HEK293 (cell line): ENCODE results near the gene COX8A.
A peak's percentile ranks its signal among the peaks of the same experiment; 100 is the strongest.

Experiments
- CTCF ChIA-PET: fragments of 350-600 bp; formaldehyde crosslinking; extraction: SDS; loops from one replicate; lab custom pipeline; 2021; ENCODE audit warnings: antibody characterized with exemption; lab: Yijun Ruan, JAX
- POLR2A ChIA-PET: fragments of 300-600 bp; formaldehyde crosslinking; extraction: SDS; loops from one replicate; lab custom pipeline; 2020; ENCODE audit warnings: antibody characterized with exemption, inconsistent platforms; lab: Yijun Ruan, JAX
- H3K27ac ChIP-seq: fragments of 200-500 bp; sonication (Bioruptor generic); 2 replicates; pipeline ENCODE4 v1.5.1; 2014; ENCODE audit warnings: low read depth, low read length, control low read depth, inconsistent platforms; ENCODE audit errors: extremely low read depth
- H3K36me3 ChIP-seq, 2 experiments: fragments of 200-500 bp in 1 of 2; sonication (Bioruptor generic) in 1 of 2; 1 replicate in 1 of 2; 2 replicates in 1 of 2; pipeline ENCODE4 v1.5.1; 2014 to 2017; ENCODE audit warnings: inconsistent platforms in 2 of 2, low read length in 2 of 2; ENCODE audit not compliant: control insufficient read depth in 2 of 2, insufficient read depth in 1 of 2
- H3K4me1 ChIP-seq: fragments of 200-500 bp; sonication (Bioruptor generic); 2 replicates; pipeline ENCODE4 v1.5.1; 2014; ENCODE audit warnings: mild to moderate bottlenecking, low read length, inconsistent platforms; ENCODE audit not compliant: control insufficient read depth, insufficient read depth
- H3K4me3 ChIP-seq: 2 replicates; pipeline ENCODE4 v1.5.1; 2011; ENCODE audit warnings: low read depth, mild to moderate bottlenecking, control low read depth, low read length, moderate library complexity
- H3K9me3 ChIP-seq: fragments of 200-500 bp; sonication (Bioruptor generic); 2 replicates; pipeline ENCODE4 v1.5.1; 2014; ENCODE audit warnings: low read depth, low read length, inconsistent platforms; ENCODE audit not compliant: control insufficient read depth, insufficient read depth
- GLIS1 ChIP-seq: fragments of 450-650 bp; formaldehyde crosslinking; IDR thresholded peaks from 2 replicates; pipeline ENCODE4 v1.5.1; 2016; ENCODE audit warnings: missing biosample characterization, missing genetic modification characterization
- HOXC10 ChIP-seq: sonication (generic); formaldehyde crosslinking; IDR thresholded peaks from 2 replicates; pipeline ENCODE4 v1.8.1; 2023; ENCODE audit warnings: mild to moderate bottlenecking, missing genetic modification reagents
- KLF1 ChIP-seq: fragments of 450-650 bp; formaldehyde crosslinking; IDR thresholded peaks from 2 replicates; pipeline ENCODE4 v1.5.1; 2016; ENCODE audit warnings: missing biosample characterization, missing genetic modification characterization
- KLF9 ChIP-seq: fragments of 450-650 bp; formaldehyde crosslinking; IDR thresholded peaks from 2 replicates; pipeline ENCODE4 v1.5.1; 2016; ENCODE audit warnings: missing biosample characterization, missing genetic modification characterization, low read depth
- RBAK ChIP-seq: fragments of 450-650 bp; formaldehyde crosslinking; IDR thresholded peaks from 2 replicates; pipeline ENCODE4 v1.5.1; 2016; ENCODE audit warnings: missing biosample characterization, missing genetic modification characterization
- SALL2 ChIP-seq: fragments of 450-650 bp; formaldehyde crosslinking; IDR thresholded peaks from 2 replicates; pipeline ENCODE4 v1.5.0; 2017; ENCODE audit warnings: missing biosample characterization, mild to moderate bottlenecking, missing genetic modification characterization, borderline replicate concordance
- SP3 ChIP-seq: fragments of 450-650 bp; formaldehyde crosslinking; IDR thresholded peaks from 2 replicates; pipeline ENCODE4 v1.5.1; 2016; ENCODE audit warnings: missing biosample characterization, missing genetic modification characterization
- ZBTB20 ChIP-seq: fragments of 450-650 bp; formaldehyde crosslinking; IDR thresholded peaks from 2 replicates; pipeline ENCODE4 v1.5.1; 2016; ENCODE audit warnings: missing biosample characterization, missing genetic modification characterization
- ZFP3 ChIP-seq: fragments of 450-650 bp; formaldehyde crosslinking; IDR thresholded peaks from 2 replicates; pipeline ENCODE4 v1.5.1; 2016; ENCODE audit warnings: low read depth, missing biosample characterization, missing genetic modification characterization
- ZNF121 ChIP-seq: fragments of 450-650 bp; formaldehyde crosslinking; IDR thresholded peaks from 2 replicates; pipeline ENCODE4 v1.5.1; 2016; ENCODE audit warnings: missing biosample characterization, missing genetic modification characterization
- ZNF146 ChIP-seq: fragments of 450-650 bp; formaldehyde crosslinking; IDR thresholded peaks from 2 replicates; pipeline ENCODE4 v1.5.1; 2016; ENCODE audit warnings: missing biosample characterization, missing genetic modification characterization
- ZNF24 ChIP-seq: fragments of 450-650 bp; formaldehyde crosslinking; IDR thresholded peaks from 2 replicates; pipeline ENCODE4 v1.5.1; 2016; ENCODE audit warnings: missing biosample characterization, missing genetic modification characterization
- ZNF311 ChIP-seq: fragments of 450-650 bp; formaldehyde crosslinking; IDR thresholded peaks from 2 replicates; pipeline ENCODE4 v1.5.1; 2017; ENCODE audit warnings: missing biosample characterization, missing genetic modification characterization, borderline replicate concordance
- ZNF354C ChIP-seq: fragments of 450-650 bp; formaldehyde crosslinking; IDR thresholded peaks from 2 replicates; pipeline ENCODE4 v1.5.1; 2016; ENCODE audit warnings: missing biosample characterization, missing genetic modification characterization, low read depth, borderline replicate concordance
- ZNF423 ChIP-seq: fragments of 450-650 bp; formaldehyde crosslinking; IDR thresholded peaks from 2 replicates; pipeline ENCODE4 v1.5.1; 2016; ENCODE audit warnings: missing biosample characterization, missing genetic modification characterization
- ZNF549 ChIP-seq: fragments of 450-650 bp; IDR thresholded peaks from 2 replicates; pipeline ENCODE4 v1.5.1; 2018; ENCODE audit warnings: missing biosample characterization, missing genetic modification characterization, mild to moderate bottlenecking, inconsistent platforms, moderate library complexity
- ZNF571 ChIP-seq: fragments of 450-650 bp; formaldehyde crosslinking; IDR thresholded peaks from 2 replicates; pipeline ENCODE4 v1.5.0; 2017; ENCODE audit warnings: missing biosample characterization, missing genetic modification characterization
- ZNF585B ChIP-seq: fragments of 450-650 bp; formaldehyde crosslinking; IDR thresholded peaks from 2 replicates; pipeline ENCODE4 v1.5.1; 2016; ENCODE audit warnings: missing biosample characterization, missing genetic modification characterization
- ZNF785 ChIP-seq: fragments of 450-650 bp; formaldehyde crosslinking; IDR thresholded peaks from 2 replicates; pipeline ENCODE4 v1.5.1; 2016; ENCODE audit warnings: missing biosample characterization, missing genetic modification characterization
- TF ChIP-seq, protein P1 (sequence below): fragments of 450-650 bp; formaldehyde crosslinking; IDR thresholded peaks from 2 replicates; pipeline ENCODE4 v1.5.0; 2017; ENCODE audit warnings: missing biosample characterization, missing genetic modification characterization, borderline replicate concordance
- TF ChIP-seq, protein P2 (sequence below): fragments of 450-650 bp; formaldehyde crosslinking; IDR thresholded peaks from 2 replicates; pipeline ENCODE4 v1.5.1; 2016; ENCODE audit warnings: missing biosample characterization, missing genetic modification characterization
- TF ChIP-seq, protein P3 (sequence below): fragments of 450-650 bp; formaldehyde crosslinking; conservative IDR thresholded peaks from 2 replicates; pipeline ENCODE4 v1.5.1; 2016; ENCODE audit warnings: low read depth, missing biosample characterization, missing genetic modification characterization

COX8A gene

DNA sequence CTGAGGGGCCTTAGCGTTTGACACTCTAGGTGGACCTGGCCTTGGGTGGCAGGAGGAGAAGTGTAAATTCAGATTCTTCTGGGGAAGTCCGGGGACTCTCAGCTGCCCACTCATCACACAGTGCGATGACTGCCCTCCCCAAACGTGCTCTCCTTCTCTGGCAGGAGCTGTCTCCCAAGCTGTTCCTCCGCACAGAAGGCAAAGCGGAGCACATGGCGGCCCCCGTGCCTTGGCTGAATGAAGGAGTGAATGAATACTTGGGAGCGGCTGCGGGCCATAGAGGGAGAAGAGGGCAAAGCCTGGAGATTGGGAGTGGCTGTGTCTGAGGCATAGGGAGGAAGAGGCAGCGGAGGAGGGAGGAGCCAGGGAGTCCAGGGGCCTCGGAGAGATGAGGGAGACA, 42.5 kb upstream of the COX8A start:
- ChIA-PET POLR2A (no interaction called here), CTCF (interaction anchor here (0.6 kb wide), 1 partner anchor 1008 kb away, joined by 3 read pairs; no protein-coding TSS in a partner anchor)
- H3K4me3 ChIP-seq = no peak overlapping the region
- no peak overlapping the region for H3K27ac ChIP-seq
- no peaks in the 10 kb centered on the region for H3K9me3 ChIP-seq
- no peaks in the 10 kb centered on the region for H3K36me3 ChIP-seq
- TF ChIP-seq ZNF311 (tag by site-specific recombination) (no peak), RBAK (tag by site-specific recombination) (no peak), ZNF785 (tag by site-specific recombination) (no peak), KLF9 (no peak), SALL2 (tag by site-specific recombination) (no peak), ZNF24 (tag by site-specific recombination) (no peak), SP3 (no peak), ZNF121 (no peak), ZBTB20 (tag by site-specific recombination) (no peak), ZNF354C (tag by site-specific recombination) (no peak), HOXC10 (CRISPR knock-in tag) (no peak), ZNF549 (no peak), ZFP3 (tag by site-specific recombination) (no peak), KLF1 (no peak)
- TF ChIP-seq, protein P1, sequence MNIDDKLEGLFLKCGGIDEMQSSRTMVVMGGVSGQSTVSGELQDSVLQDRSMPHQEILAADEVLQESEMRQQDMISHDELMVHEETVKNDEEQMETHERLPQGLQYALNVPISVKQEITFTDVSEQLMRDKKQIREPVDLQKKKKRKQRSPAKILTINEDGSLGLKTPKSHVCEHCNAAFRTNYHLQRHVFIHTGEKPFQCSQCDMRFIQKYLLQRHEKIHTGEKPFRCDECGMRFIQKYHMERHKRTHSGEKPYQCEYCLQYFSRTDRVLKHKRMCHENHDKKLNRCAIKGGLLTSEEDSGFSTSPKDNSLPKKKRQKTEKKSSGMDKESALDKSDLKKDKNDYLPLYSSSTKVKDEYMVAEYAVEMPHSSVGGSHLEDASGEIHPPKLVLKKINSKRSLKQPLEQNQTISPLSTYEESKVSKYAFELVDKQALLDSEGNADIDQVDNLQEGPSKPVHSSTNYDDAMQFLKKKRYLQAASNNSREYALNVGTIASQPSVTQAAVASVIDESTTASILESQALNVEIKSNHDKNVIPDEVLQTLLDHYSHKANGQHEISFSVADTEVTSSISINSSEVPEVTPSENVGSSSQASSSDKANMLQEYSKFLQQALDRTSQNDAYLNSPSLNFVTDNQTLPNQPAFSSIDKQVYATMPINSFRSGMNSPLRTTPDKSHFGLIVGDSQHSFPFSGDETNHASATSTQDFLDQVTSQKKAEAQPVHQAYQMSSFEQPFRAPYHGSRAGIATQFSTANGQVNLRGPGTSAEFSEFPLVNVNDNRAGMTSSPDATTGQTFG = no peak
- TF ChIP-seq, protein P2, sequence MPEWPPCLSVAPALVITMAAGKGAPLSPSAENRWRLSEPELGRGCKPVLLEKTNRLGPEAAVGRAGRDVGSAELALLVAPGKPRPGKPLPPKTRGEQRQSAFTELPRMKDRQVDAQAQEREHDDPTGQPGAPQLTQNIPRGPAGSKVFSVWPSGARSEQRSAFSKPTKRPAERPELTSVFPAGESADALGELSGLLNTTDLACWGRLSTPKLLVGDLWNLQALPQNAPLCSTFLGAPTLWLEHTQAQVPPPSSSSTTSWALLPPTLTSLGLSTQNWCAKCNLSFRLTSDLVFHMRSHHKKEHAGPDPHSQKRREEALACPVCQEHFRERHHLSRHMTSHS (tag by site-specific recombination) = no peak
- TF ChIP-seq, protein P3, sequence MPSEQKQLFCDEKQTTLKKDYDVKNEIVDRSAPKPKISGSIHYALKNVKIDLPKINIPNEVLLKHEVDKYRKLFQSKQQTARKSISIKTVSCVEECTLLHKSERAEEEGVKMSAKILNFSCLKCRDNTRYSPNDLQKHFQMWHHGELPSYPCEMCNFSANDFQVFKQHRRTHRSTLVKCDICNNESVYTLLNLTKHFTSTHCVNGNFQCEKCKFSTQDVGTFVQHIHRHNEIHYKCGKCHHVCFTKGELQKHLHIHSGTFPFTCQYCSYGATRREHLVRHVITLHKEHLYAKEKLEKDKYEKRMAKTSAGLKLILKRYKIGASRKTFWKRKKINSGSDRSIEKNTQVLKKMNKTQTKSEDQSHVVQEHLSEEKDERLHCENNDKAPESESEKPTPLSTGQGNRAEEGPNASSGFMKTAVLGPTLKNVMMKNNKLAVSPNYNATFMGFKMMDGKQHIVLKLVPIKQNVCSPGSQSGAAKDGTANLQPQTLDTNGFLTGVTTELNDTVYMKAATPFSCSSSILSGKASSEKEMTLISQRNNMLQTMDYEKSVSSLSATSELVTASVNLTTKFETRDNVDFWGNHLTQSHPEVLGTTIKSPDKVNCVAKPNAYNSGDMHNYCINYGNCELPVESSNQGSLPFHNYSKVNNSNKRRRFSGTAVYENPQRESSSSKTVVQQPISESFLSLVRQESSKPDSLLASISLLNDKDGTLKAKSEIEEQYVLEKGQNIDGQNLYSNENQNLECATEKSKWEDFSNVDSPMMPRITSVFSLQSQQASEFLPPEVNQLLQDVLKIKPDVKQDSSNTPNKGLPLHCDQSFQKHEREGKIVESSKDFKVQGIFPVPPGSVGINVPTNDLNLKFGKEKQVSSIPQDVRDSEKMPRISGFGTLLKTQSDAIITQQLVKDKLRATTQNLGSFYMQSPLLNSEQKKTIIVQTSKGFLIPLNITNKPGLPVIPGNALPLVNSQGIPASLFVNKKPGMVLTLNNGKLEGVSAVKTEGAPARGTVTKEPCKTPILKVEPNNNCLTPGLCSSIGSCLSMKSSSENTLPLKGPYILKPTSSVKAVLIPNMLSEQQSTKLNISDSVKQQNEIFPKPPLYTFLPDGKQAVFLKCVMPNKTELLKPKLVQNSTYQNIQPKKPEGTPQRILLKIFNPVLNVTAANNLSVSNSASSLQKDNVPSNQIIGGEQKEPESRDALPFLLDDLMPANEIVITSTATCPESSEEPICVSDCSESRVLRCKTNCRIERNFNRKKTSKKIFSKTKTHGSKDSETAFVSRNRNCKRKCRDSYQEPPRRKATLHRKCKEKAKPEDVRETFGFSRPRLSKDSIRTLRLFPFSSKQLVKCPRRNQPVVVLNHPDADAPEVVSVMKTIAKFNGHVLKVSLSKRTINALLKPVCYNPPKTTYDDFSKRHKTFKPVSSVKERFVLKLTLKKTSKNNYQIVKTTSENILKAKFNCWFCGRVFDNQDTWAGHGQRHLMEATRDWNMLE = no peak
- no peaks in the 10 kb centered on the region for H3K4me1 ChIP-seq

DNA sequence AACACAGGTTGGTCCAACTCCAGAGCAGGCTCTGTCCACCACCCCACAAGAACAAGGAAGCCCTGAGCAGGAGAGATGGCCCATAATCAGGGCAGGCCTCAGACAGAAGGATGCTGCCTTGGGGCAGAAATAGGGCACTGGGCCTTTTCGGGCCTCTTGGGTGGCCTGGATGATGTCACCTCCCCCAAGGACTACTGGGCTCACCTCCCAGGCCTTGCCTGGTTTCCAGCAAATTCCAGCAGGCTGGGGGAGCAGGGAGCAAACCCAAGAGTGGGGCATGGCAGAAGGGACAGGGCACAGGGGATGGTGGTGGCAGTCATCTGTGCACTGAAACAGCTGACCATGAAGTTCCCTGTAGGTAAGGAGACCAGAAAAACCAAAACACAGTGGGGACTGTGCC, 41.0 kb upstream of the COX8A start:
- ChIA-PET CTCF (interaction anchor here (0.9 to 1.3 kb wide), 2 partner anchors 12 to 103 kb away, joined by 3 to 6 read pairs; no protein-coding TSS in a partner anchor), POLR2A (interaction anchor here (1.3 kb wide), 1 partner anchor 16 kb away, joined by 3 read pairs; no protein-coding TSS in a partner anchor)
- no peak overlapping the region for H3K4me3 ChIP-seq
- H3K4me1 ChIP-seq = no peaks in the 10 kb centered on the region
- H3K27ac ChIP-seq = no peak overlapping the region
- TF ChIP-seq ZNF571 (tag by site-specific recombination) (no peak), ZNF146 (tag by site-specific recombination) (no peak), ZNF585B (tag by site-specific recombination) (no peak), GLIS1 (tag by site-specific recombination) (peak; percentile 97), ZNF423 (tag by site-specific recombination) (no peak)
- no peaks in the 10 kb centered on the region for H3K36me3 ChIP-seq
- no peaks in the 10 kb centered on the region for H3K9me3 ChIP-seq
